Neural cell (in vitro differentiated cells): ENCODE measurements around the gene ZSCAN31. TPM values are rescaled to one million over a fixed set of nuclear protein-coding genes. Genes with fewer than 3 reads are reported as not detected.

ENCODE experiments used
- H2AFZ ChIP-seq: fragments of 200-600, 300-800 bp; sonication (generic), shearing (Covaris generic); 2 replicates; pipeline ENCODE4 v1.6.0; 2014; ENCODE audit warnings: low read depth, mild to moderate bottlenecking, antibody characterized with exemption, low read length, moderate library complexity
- H3F3A ChIP-seq: fragments of 200-600 bp; shearing (Covaris generic); 2 replicates; pipeline ENCODE4 v1.6.1; 2016; ENCODE audit warnings: mild to moderate bottlenecking, moderate library complexity, mixed read lengths, antibody characterized with exemption, low read length; ENCODE audit not compliant: insufficient read depth, poor library complexity, severe bottlenecking
- H3K27ac ChIP-seq: fragments of 200-600, 300-800 bp; sonication (generic), shearing (Covaris generic); 2 replicates; pipeline ENCODE4 v1.5.1; 2014; ENCODE audit warnings: mild to moderate bottlenecking, low read length, moderate library complexity
- H3K27me3 ChIP-seq: fragments of 300-800, 200-600 bp; sonication (generic), shearing (Covaris generic); 2 replicates; pipeline ENCODE4 v1.6.0; 2014; ENCODE audit warnings: mild to moderate bottlenecking, low read depth, low read length, moderate library complexity; ENCODE audit not compliant: insufficient read depth
- H3K36me3 ChIP-seq: fragments of 300-800, 200-600 bp; sonication (generic), shearing (Covaris generic); 2 replicates; pipeline ENCODE4 v1.5.1; 2014; ENCODE audit warnings: mild to moderate bottlenecking, antibody characterized with exemption, low read length, moderate library complexity; ENCODE audit not compliant: insufficient read depth
- H3K4me2 ChIP-seq: fragments of 300-800, 200-600 bp; sonication (generic), shearing (Covaris generic); 2 replicates; pipeline ENCODE4 v1.6.0; 2014; ENCODE audit warnings: mild to moderate bottlenecking, low read length
- H3K4me3 ChIP-seq: fragments of 300-800, 200-600 bp; sonication (generic), shearing (Covaris generic); 2 replicates; pipeline ENCODE4 v1.5.1; 2014; ENCODE audit warnings: mild to moderate bottlenecking, low read length, moderate library complexity
- H3K79me2 ChIP-seq: fragments of 200-600 bp; shearing (Covaris generic); replicated peaks from 2 replicates; pipeline ENCODE4 v1.6.0; 2014; ENCODE audit warnings: mild to moderate bottlenecking, low read length, moderate library complexity; ENCODE audit not compliant: insufficient read depth
- H3K9ac ChIP-seq: fragments of 300-800, 200-600 bp; sonication (generic), shearing (Covaris generic); 2 replicates; pipeline ENCODE4 v1.6.1; 2016; ENCODE audit warnings: mild to moderate bottlenecking, low read length, mixed read lengths
- H3K9me2 ChIP-seq: fragments of 200-600 bp; shearing (Covaris generic); 2 replicates; pipeline ENCODE4 v1.6.1; 2016; ENCODE audit warnings: mild to moderate bottlenecking, low read length, mixed read lengths; ENCODE audit not compliant: insufficient read depth
- H3K9me3 ChIP-seq: fragments of 200-600, 300-800 bp; sonication (generic), shearing (Covaris generic); 2 replicates; pipeline ENCODE4 v1.6.1; 2016; ENCODE audit warnings: mild to moderate bottlenecking, mixed run types, low read length, moderate library complexity, mixed read lengths
- H4K20me1 ChIP-seq: fragments of 200-600 bp; shearing (Covaris generic); 2 replicates; pipeline ENCODE4 v1.6.1; 2016; ENCODE audit warnings: mild to moderate bottlenecking, mixed run types; ENCODE audit not compliant: insufficient read depth
- EP300 ChIP-seq: fragments of 450-650 bp; conservative IDR thresholded peaks from 2 replicates; pipeline ENCODE4 v1.6.1; 2014; ENCODE audit warnings: antibody characterized with exemption, mild to moderate bottlenecking, moderate library complexity; ENCODE audit not compliant: poor library complexity, severe bottlenecking
- EZH2 ChIP-seq: fragments of 200-600, 300-800 bp; shearing (Covaris generic), sonication (generic); IDR thresholded peaks from 2 replicates; pipeline ENCODE4 v1.6.1; 2014; ENCODE audit warnings: antibody characterized with exemption, low read length, borderline replicate concordance, mild to moderate bottlenecking; ENCODE audit not compliant: insufficient read depth, poor library complexity, severe bottlenecking
- MXI1 ChIP-seq: fragments of 450-650 bp; conservative IDR thresholded peaks from 2 replicates; pipeline ENCODE4 v1.6.1; 2014; ENCODE audit warnings: antibody characterized with exemption, mild to moderate bottlenecking; ENCODE audit not compliant: poor library complexity, severe bottlenecking
- POLR2AphosphoS5 ChIP-seq: IDR thresholded peaks from 2 replicates; pipeline ENCODE4 v1.6.1; 2012
- RAD21 ChIP-seq: fragments of 450-650 bp; conservative IDR thresholded peaks from 2 replicates; pipeline ENCODE4 v1.6.1; 2014; ENCODE audit warnings: antibody characterized with exemption, mild to moderate bottlenecking, moderate library complexity
- SMC3 ChIP-seq: fragments of 450-650 bp; conservative IDR thresholded peaks from 2 replicates; pipeline ENCODE4 v1.6.1; 2014; ENCODE audit warnings: antibody characterized with exemption, mild to moderate bottlenecking, moderate library complexity; ENCODE audit not compliant: poor library complexity
- TAF1 ChIP-seq: IDR thresholded peaks from 2 replicates; pipeline ENCODE4 v1.6.1; 2012; ENCODE audit warnings: low read depth
- polyA plus RNA-seq: library from polyadenylated mRNA; depleted of rRNA; stranded (reverse); fragments of >200 nt; gene quantifications from 2 replicates; pipeline ENCODE4 v1.2.3, GENCODE V29; 2014
- TF ChIP-seq, protein P1 (sequence below): fragments of 450-650 bp; IDR thresholded peaks from 2 replicates; pipeline ENCODE4 v1.5.1; 2014; ENCODE audit warnings: antibody characterized with exemption, mild to moderate bottlenecking, moderate library complexity; ENCODE audit not compliant: poor library complexity, severe bottlenecking
- TF ChIP-seq, protein P2 (sequence below): IDR thresholded peaks from 2 replicates; pipeline ENCODE4 v1.6.1; 2012; ENCODE audit warnings: borderline replicate concordance

Gene ZSCAN31
- polyA plus RNA-seq, 1 donor from 2014 or later = 2.6 TPM

DNA sequence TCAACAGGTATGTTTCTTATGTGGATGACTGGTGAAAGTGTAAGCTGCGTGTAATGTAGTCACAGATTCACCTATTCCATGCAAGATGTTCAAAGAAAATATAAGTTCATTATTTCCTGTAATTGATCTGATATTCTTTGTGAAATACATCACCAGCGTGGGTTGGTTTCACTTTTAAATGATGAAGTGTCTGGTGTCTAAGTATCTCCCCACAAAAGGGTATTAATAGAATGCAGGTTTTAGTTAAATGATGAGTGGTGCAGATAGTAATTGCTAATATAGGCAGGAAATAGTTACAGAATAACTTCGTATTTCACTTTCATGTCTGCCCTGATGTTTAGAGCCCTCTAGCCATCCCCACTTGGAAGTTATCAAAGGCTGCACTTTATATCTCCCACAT lies 32.4 kb downstream of the ZSCAN31 start:
- Histone ChIP-seq H3K27me3 (no peaks in the 10 kb centered on the region), H2AFZ (no peak overlapping the region), H3K9ac (no peak overlapping the region), H3K36me3 (no peaks in the 10 kb centered on the region), H3K27ac (no peak overlapping the region), H3K4me2 (no peak overlapping the region), H3F3A (no peaks in the 10 kb centered on the region), H3K9me3 (no peaks in the 10 kb centered on the region), H3K79me2 (no peaks in the 10 kb centered on the region), H3K9me2 (no peaks in the 10 kb centered on the region), H4K20me1 (no peaks in the 10 kb centered on the region), H3K4me3 (no peak overlapping the region)
- TF ChIP-seq RAD21 = no peak
- no peak for TF ChIP-seq TAF1
- TF ChIP-seq SMC3 = no peak
- no peak for TF ChIP-seq MXI1
- TF ChIP-seq POLR2AphosphoS5 = no peak
- TF ChIP-seq, protein P1, sequence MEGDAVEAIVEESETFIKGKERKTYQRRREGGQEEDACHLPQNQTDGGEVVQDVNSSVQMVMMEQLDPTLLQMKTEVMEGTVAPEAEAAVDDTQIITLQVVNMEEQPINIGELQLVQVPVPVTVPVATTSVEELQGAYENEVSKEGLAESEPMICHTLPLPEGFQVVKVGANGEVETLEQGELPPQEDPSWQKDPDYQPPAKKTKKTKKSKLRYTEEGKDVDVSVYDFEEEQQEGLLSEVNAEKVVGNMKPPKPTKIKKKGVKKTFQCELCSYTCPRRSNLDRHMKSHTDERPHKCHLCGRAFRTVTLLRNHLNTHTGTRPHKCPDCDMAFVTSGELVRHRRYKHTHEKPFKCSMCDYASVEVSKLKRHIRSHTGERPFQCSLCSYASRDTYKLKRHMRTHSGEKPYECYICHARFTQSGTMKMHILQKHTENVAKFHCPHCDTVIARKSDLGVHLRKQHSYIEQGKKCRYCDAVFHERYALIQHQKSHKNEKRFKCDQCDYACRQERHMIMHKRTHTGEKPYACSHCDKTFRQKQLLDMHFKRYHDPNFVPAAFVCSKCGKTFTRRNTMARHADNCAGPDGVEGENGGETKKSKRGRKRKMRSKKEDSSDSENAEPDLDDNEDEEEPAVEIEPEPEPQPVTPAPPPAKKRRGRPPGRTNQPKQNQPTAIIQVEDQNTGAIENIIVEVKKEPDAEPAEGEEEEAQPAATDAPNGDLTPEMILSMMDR = no peak
- TF ChIP-seq, protein P2, sequence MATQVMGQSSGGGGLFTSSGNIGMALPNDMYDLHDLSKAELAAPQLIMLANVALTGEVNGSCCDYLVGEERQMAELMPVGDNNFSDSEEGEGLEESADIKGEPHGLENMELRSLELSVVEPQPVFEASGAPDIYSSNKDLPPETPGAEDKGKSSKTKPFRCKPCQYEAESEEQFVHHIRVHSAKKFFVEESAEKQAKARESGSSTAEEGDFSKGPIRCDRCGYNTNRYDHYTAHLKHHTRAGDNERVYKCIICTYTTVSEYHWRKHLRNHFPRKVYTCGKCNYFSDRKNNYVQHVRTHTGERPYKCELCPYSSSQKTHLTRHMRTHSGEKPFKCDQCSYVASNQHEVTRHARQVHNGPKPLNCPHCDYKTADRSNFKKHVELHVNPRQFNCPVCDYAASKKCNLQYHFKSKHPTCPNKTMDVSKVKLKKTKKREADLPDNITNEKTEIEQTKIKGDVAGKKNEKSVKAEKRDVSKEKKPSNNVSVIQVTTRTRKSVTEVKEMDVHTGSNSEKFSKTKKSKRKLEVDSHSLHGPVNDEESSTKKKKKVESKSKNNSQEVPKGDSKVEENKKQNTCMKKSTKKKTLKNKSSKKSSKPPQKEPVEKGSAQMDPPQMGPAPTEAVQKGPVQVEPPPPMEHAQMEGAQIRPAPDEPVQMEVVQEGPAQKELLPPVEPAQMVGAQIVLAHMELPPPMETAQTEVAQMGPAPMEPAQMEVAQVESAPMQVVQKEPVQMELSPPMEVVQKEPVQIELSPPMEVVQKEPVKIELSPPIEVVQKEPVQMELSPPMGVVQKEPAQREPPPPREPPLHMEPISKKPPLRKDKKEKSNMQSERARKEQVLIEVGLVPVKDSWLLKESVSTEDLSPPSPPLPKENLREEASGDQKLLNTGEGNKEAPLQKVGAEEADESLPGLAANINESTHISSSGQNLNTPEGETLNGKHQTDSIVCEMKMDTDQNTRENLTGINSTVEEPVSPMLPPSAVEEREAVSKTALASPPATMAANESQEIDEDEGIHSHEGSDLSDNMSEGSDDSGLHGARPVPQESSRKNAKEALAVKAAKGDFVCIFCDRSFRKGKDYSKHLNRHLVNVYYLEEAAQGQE = no peak
- TF ChIP-seq EZH2 = no peak
- TF ChIP-seq EP300 = no peak

DNA sequence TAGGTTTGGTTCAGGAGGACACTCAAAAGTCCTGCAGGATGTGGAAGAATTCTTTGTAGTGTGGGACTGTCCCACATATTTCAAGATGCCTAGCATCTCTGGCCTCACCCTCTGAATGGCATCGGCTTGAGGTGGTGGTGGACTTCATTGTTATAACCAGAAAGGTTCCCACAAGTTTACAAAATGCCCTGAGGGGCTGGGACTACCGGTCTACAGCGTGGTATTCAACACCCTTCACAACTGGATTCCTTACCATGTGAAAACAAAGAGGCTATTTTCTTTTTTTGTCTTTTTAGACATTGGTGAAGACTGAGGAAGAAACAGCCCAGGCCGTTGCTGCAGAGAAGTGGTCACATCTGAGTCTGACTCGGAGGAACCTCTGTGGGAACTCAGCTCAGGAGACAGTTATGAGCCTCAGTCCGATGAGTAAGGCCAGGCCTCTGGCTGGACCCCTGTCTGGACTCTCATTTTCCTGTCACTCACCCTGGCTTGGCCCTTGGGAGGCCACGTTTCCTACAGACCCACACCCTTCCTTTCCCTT lies 39.4 kb downstream of the ZSCAN31 start:
- no peaks in the 10 kb centered on the region for H3K79me2 ChIP-seq
- no peaks in the 10 kb centered on the region for H3K9me2 ChIP-seq
- H3K4me3 ChIP-seq = no peak overlapping the region
- no peak overlapping the region for H2AFZ ChIP-seq
- no peaks in the 10 kb centered on the region for H3K36me3 ChIP-seq
- H3K4me2 ChIP-seq = no peak overlapping the region
- H3K9me3 ChIP-seq = no peaks in the 10 kb centered on the region
- H3K27ac ChIP-seq = no peak overlapping the region
- TF ChIP-seq, protein P1 = no peak
- TF ChIP-seq EZH2 (no peak), POLR2AphosphoS5 (no peak), EP300 (no peak), SMC3 (no peak), RAD21 (no peak), TAF1 (no peak), MXI1 (no peak)
- TF ChIP-seq, protein P2 = no peak
- H4K20me1 ChIP-seq = no peaks in the 10 kb centered on the region
- H3K27me3 ChIP-seq = no peaks in the 10 kb centered on the region
- H3K9ac ChIP-seq = no peak overlapping the region
- no peaks in the 10 kb centered on the region for H3F3A ChIP-seq
